Measurements from ENCODE around the gene TTC21A.

GRCh38 chr3:39095778-39096177, 11.7 kb upstream of the TTC21A start:
- TF ChIP-seq CTCF (IDR thresholded peaks at IDR 0.05) = no peak
- no peak for TF ChIP-seq POLR2AphosphoS5 (IDR thresholded peaks at IDR 0.05)
- no peak for TF ChIP-seq EP300 (IDR thresholded peaks at IDR 0.05)
- no peak for TF ChIP-seq POLR2A (IDR thresholded peaks at IDR 0.05; ENCODE audit: low read depth)
